SKM-1 treated with dmso at 0.1 percent for 144 hours (cell line): Measurements from ENCODE around the gene HOXA4.

Experiments
- DNase-seq: peaks from one replicate; lab custom pipeline; 2025; ENCODE audit not compliant: unreplicated experiment; lab: John Stamatoyannopoulos, UW

Gene HOXA4

DNA sequence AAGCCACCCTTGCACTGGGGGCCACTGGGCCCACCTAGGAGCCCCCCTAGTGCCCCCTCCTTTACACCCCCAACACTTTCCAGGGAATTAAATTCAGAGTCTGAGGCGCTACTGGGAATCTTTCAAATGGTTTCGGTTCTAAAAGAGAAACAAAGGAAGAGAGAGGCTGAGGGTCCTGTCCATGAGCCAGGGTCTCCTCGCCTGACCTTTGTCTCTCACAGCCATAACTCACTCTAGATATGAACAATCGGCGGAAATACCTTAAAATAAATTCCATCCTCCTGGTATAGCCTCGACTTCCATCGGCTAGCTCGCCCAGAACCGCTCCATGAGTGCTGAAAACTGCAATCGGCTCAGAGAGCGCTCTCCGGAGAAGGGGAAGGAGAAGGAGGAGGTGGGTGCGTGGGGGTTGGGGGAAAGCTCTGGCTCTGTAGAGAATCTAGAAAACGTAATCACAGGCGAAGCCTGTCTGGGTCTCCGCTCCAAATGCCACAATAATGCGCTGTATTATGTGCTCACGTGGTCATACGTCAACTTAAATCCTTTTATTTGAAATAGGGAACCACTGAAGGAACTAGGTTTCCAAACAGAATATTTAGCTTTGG, 12.6 kb downstream of the HOXA4 start:
- DNase-seq, result no peak

DNA sequence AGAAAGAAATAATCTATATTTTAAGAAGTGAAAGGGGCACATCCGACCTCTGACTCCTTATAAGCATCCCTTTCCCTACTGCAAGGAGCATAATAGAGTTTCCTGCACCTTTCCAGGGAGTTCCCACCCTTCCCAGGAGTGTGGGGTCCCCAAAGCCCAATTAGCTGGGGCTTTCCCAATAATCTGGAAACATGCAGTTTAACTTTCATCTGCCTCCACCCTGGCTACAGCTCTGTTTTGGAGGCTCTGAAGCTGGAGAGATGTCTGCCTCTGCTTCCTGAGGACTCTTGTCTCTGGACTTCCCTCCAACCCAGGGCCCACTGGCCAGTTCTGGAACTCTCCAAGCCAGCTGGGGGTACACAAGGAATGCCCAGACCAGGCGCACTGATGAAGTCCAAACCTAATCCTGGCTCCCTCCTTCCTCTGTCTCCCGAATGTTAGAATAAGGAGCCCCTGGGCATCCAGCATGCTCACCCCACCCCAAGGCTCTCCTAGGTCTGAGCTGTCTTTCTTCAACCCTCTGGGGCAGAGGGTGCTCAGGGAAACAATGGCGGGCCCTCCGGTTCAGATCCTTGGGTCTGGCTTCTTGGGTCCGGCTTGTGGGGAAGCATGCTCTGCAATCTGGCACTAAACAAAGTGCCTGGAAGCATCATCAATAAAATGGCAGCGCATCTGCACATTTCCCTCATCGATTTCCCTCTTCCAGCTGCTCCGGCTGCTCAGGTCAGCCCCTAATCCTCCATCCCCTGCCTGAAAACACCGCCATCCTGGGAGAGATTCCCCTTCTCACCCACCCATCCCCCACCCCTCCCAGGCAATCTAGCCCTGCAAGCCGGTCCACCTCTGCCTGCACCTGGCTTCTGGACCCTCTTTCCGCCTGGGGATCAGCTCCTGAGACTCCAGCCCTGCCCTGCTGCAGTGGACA, 13.3 kb downstream of the HOXA4 start:
- DNase-seq, result no peak

DNA sequence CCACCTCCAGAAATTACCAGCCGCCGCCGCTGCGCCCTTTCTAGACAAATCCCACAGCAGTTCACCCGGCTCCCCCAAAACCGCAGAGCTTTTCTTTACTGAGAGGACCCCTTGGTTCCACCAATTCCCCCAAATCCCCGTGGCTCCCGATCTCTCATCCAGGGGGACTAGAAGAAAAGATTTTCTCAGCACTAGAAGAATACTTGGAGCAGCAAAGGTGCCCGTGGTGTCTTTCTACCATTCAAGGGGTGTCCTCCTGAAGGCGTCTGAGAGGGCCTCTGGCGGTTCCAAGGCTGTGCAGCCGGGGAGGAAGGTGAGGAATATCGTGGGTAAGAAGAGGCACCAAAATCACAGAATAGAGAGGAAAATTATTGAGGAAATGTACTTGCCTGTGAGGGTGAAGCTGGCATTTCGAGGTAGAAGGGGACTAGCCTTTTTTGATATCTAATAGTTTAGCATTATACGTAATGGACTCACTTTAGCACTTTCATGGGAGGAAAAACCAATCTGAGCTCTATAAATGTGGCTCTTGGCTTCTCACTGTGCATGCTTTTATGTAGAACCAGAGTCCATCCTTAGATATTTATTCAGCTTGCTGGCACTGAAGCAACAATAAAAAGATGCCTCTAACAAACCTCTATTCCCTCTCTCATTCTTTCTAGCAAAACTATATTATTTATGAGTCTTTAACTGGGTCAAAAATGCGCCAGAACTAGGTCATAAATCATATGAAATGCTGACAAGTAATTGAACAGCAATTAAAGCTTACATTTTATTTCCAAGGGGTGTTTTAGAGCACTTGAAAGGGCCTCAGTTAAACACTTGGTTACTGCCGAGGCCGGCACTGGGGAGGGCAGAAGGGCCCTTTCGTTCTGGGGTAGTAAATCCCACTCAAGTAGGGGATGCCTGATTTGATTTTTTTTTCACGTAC, 14.3 kb downstream of the HOXA4 start:
- no peak for DNase-seq

DNA sequence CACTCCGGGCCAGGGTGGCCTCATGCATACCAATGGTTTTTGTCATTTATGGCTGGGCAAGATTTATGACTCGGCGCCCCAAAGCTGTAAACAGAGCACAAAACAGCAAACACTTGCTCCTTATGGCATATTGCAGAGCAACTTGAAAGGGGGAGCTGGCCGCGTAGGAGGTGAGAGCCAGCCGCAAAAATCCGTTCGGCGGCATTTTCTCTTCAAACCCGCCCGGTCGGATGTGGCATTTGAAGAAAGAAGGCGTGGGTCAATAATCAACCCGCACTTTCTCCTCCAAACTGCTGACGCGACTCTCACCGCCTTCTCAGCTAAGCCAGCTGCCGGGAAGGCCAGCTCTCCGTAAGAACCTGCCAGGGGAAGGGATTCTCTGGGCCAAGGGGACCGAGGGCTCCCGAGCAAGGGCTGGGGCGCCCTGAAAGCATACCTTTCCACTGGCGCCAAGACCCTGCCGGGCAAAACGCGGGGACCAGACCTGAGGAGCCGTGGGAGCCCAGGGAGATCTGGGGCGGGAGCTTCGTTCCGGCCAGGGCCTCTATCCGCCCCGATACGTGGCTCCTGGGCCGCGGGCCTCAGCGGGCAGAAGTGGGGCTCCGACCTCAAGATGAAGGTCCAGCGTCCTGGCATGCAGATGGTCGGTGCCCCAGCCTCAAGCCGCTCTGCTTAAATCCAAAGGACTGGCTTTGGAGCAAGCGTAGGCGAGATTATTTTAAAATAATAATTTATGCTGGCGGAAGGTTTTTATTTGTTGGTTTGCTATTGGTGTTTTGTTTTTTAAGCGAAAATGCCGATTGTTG, 15.1 kb downstream of the HOXA4 start:
- DNase-seq, result no peak

DNA sequence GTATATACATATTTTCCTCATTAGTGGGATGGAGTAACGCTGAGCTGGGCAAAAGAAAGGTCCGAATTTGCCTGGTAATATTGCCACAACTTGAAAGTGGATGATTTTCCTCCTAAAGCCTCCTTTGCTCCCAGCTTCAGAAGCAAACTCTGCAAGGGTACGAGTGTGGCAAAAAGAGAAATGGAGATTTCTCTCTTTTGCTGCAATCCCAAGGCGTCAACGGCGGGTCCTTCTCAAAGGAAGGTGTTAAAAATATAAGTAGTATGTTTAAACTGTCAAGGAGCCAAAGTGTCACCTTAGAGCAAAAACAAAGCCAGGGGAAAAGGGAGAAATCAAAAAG, 15.7 kb downstream of the HOXA4 start:
- no peak for DNase-seq

DNA sequence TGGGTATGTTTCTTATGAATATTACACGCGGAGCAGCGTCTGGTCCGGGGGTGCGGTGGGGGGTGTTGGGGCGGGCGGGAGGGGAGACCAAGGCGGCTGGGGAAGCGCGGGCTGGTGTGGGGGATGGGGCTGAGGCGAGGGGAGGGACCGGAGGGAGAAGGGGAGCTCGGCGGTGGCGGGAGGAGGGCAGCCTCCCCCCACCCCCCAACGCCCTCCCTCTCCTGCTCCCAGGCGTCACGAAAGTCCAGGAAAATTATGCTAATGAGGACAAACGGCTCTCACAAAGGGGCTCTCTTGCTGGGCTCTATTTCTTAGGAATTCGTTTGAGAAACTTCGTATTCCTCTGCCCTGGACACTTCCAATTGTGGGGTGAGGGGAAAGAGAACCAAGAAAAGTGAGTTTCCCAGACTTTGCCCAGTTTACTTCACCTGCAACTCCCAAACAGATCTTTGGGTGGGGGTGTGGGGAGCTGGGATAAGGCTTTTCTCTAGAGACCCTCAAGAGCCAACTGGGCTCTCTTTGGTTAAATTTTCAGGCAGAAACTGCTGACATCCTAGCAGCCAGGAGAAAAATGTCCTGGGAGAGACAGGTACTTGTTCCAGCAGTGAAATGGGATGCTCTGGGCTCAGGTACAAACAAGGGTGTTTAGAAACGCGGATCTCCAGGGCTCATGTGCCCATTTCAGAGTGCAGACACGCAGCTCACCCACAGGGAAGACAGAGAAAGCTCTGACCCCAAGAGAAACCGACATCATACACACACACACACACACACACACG, 16.4 kb downstream of the HOXA4 start:
- no peak for DNase-seq

DNA sequence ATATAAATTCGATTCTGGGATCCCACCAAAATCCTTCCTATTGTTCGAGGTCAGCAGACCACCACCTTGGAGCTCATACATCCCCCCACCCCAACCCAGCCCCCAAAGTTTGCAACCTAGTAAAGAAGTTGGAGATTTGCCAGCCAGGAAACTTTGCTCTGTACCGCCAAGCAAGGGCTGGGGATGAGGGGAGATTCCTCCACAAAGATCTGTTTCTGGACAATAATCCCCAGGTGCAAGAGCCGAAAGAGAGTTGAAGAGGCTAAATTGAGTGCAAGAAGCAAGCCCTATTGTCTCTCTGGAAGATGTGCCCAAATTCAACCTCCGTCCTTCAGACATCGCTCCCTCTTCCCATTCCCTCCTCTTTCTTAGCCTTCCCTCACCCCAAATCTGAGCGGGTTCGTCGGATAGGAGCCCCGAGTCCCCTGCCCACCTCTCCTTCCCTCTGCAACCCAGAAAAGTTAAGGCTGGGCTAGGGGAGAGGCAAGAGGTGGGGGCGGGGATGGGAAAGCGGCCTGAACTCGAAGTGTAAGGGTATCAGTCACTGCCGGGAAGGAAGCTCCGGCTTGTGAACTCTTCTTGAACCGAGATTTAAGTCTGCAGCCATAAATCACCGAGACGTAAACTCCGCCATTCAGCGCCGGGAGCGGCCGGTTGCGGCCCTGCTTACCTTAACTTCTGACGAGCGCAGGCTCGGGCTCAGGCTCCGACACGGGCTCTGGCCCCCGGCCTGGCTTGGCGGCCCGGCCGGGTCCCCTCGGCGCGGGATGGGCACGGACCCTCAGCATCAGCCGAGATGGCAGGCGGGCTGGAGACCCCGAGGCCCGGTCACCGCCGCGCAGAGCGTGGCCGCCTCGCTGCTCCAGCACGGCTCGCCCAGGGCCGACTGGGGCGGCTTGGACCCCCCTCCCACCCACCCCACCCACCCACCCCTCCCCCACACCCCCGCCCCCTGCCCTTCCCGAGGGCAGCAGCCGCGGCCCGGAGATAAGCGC, 17.3 kb downstream of the HOXA4 start:
- no peak for DNase-seq

DNA sequence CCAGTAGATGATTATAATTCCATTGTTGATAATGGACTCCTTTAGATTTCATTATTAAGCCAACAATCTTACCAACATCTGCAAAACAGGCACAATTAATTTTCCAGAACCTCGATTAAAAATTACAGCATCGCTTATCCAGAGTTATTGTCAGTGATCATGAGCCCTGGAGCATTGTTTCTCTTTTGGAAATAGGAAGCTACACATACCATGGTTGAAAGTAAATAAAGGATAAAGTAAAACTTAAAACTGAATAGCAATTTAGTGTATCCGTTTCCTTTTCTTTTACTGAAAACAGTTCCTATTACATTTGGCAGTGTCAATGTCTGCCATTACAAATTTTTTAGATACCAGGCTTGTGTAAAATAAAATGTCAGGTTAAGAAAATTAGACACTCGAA, 18.2 kb downstream of the HOXA4 start:
- DNase-seq, result no peak

DNA sequence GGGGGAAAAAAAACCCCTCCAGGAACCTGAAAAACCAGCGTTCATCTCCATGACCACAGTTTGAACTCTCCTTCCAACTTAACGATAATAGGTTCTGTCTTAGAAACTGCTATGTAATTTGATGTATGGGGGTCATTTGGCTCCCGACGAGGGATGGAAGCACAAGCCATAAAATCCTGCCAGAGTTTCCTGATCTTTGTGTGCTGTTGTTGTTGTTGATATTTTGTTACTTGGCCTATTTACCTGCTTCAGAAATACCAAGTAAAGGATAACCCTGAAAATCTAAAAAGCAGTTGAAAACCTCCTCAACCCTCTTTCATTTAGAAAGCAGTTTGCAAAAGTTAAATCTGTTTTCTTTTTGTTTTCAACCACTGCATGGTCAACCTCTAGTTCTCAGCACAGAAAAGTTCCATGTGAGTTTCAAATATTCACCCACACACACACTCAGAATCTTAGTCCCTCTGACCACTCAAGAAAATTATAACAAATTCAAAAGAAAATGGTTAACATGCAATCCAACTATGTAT, 18.7 kb downstream of the HOXA4 start:
- DNase-seq, result no peak

DNA sequence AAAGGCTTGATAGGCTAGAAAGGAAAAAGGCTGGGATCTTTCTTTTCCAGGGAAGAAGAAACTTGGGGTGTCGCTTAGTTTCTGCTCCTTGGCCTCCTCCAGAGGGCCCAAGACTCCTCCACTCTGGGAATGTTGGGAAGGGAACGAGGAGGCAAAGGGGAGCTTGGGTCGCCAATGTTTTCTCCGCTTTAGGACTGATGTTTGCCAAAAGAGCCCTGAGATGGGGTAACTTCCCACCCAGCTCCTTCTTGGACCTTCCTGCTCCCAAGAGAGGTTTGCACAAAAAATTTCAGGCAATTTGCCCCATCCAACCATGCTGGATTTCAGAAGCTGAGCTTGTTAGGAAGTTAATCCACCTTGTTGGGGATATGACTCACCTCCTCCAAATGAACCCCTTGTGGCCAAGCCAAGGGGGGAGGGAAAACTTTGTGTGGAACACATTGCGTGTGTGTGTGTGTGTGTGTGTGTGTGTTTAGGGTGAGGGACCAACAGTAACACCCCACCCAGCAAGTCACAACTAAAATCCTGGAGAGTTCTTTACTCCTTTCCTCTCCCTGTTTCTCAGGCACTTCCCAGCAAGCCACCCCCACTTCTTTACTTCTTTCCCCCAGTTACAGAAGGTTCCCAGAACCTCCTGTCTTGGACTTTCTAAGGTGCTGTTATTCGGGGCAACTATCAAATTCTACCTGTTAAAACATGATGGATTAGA, 19.4 kb downstream of the HOXA4 start:
- no peak for DNase-seq

DNA sequence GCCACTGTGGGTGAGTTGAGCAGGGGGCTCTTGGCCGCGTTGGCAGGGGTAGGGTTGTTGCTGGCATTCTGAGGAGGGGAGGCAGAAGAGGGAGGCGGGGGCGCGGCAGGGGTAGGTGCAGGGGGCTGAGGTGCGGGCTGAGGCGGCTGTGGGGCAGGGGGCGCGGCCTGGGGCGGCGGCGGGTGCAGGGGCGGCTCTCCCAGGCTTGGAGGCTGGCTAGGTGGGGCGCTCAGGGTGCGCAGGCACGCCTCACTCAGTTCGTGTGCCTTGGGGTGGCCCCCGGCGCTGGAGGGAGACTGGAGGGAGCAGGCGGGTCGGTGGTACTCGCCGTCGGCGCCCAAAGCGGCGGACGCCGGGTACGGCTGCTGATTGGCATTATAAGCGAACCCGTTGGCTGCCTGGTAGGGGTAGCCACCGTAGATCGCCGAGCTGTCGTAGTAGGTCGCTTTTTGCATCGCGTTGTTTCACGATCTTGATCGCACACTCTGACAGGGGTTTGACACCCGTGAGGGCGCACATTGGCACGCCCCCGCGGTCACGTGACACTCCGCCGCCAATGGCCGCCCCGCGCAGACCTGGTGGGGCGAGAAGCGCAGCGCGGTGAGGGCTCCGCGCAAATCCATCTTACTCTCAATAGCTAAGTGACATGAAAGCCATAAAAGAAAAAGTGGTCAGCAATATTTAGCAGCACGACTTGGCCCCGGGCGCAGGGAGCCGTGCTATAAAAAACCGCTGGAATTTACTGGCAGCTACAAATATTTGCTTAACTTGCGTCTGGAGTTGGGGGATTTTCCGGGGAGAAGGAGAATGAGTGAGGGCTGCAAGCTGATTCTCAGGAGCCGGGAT, 20.1 kb downstream of the HOXA4 start:
- no peak for DNase-seq

DNA sequence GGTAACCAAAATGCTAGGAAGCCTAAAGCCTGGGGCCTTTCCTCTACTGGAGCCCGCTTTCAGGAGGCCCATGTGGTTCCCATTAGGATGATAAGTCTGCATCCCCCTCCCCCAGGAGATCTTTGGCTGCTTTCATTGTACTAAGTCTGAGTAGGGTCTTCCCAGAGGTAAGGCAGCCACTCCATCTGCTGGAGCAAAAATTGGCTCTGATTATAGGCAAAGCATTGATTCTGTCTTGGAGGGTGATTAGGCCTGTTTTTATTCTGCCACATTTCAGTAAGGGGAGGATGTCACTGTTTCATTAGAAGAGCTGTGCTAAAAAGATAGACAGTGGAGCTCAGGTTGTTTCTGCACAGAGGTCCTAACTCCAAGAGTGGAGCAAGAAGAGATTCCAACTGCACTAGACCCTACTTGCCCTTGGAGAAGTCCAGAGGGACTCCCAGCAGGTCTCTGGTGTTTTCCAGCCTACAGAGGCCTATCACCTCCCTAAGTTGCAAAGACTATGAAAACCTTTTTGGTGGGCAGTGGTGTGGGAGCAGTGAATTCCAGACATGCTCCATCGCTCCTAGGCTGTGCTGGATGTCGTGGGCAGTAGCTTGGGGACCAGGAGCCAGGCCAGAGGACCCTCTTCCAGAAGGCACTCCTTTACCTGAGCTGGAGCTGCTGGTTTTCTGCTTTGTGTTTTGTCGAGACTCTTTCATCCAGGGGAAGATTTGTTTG, 20.9 kb downstream of the HOXA4 start:
- no peak for DNase-seq

DNA sequence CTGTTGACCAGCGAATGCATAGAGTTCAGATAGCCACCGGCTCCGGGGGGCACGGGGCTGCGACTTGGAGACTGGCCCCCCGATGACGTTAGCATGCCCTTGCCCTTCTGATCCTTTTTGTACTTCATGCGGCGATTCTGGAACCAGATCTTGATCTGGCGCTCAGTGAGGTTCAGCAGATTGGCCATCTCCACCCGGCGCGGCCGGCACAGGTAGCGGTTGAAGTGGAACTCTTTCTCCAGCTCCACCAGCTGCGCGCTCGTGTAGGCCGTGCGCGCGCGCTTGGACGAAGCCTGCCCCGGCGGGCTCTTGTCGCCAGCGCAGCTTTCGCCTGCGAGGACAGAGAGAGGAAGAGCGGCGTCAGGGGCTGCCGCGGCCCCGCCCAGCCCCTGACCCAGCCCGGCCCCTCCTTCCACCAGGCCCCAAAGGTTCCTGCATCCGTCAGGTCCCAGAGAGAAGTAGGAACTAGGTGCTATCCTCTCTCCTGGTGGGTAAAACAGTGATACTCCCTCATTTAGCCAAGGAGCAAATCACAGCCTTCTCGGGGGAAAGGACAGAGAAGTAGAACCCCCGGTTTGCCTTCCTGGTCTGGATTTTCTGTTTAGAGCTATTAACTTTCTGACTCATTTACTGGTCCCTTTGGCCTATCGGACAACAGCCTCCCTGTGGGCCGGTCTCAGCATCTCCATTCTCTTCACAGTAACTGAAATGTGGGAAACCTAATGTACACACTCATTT, 22.0 kb downstream of the HOXA4 start:
- DNase-seq, result no peak

DNA sequence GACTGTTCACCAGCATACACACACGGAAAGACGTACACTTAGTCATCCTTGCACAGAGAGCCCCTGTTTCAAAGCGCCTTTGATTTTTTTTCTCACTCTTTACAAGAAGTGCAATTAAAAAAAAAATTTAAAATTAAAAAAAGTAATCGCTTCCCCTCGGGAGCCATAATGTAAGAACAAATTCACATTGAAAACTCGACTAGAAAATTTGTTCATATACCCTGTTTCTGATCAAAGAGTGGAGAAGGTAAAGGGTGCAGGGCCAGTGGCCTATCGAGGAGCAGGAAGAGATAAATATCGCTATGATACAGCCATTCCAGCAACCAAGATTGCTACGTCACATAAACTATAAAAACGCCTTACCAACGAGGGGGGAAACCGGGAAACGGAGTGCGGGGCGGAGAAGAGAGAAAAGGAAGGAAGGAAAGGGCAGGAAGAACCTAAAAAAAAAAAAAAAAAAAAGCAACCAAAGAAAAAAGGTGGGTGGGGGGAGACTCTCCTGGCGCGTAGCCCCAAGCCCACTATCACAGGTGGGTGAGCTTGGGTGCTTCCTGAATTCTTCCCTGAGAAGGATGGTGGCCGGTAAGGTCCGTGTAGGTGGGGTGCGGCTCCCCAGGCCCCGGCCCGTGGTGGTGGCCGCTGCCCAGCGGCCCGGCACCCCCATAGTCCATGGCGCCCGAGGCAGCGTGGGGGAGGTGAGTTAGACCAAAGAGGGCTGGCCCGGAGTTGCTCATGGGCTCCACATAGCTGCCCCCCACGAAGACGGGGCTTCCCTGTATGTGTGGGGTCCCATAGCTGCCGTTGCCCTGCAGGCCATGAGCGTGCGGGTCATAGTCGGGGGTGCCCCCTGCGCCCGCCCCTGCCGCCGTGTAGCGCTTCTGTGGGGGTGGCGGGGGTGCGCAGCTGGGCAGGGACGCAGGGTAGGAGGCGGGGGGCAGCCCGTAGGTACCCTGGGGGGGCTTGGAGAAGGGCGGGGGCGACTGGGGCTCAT, 22.9 kb downstream of the HOXA4 start:
- no peak for DNase-seq

DNA sequence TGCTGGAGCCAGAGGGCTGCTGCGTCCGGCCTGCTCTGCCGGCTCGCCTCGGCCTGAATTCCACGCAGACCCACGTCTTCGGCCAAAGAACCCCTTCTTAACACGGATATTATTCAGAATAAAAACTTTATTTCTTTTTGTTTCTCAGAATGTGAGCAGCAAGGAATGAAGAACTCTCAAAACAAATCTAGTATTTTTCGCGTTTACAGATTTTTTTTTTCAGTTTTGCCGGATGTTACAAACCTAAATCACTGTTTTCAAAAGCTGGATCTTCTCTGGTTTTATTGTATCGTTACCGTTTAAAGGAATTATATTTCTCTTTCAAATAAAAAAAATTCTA, 23.7 kb downstream of the HOXA4 start:
- DNase-seq, result no peak
